ENCODE results near the gene CDH2. TPM values are rescaled to one million over a fixed set of nuclear protein-coding genes. Genes with fewer than 3 reads are reported as not detected.

Gene CDH2
- total RNA-seq, 1 experiment from 2014 or later: 6.4 TPM

GRCh38 chr18:28013066-28013465 lies 163.9 kb downstream of the CDH2 start:
- H3K36me3 ChIP-seq (ENCODE audit: low read depth): no peaks in the 10 kb centered on the region
- H3K9me2 ChIP-seq (ENCODE audit: insufficient read depth): no peaks in the 10 kb centered on the region
- intact Hi-C loops (cut with micrococcal nuclease; ENCODE audit: unreplicated experiment): no loop called here
- no peaks in the 10 kb centered on the region for H3K4me1 ChIP-seq (replicated peaks; ENCODE audit: insufficient read depth)
- no peak overlapping the region for H3K27ac ChIP-seq
- TF ChIP-seq, protein P1, sequence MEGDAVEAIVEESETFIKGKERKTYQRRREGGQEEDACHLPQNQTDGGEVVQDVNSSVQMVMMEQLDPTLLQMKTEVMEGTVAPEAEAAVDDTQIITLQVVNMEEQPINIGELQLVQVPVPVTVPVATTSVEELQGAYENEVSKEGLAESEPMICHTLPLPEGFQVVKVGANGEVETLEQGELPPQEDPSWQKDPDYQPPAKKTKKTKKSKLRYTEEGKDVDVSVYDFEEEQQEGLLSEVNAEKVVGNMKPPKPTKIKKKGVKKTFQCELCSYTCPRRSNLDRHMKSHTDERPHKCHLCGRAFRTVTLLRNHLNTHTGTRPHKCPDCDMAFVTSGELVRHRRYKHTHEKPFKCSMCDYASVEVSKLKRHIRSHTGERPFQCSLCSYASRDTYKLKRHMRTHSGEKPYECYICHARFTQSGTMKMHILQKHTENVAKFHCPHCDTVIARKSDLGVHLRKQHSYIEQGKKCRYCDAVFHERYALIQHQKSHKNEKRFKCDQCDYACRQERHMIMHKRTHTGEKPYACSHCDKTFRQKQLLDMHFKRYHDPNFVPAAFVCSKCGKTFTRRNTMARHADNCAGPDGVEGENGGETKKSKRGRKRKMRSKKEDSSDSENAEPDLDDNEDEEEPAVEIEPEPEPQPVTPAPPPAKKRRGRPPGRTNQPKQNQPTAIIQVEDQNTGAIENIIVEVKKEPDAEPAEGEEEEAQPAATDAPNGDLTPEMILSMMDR (conservative IDR thresholded peaks at IDR 0.05): peak; percentile 37; the same call in 1 of the 2 replicates
- TF ChIP-seq EZH2 (IDR thresholded peaks at IDR 0.05; ENCODE audit: low read depth): no peak
- no peak overlapping the region for H2AFZ ChIP-seq
- no peaks in the 10 kb centered on the region for H3K79me2 ChIP-seq (ENCODE audit: low read depth)
- no peak overlapping the region for H3K4me3 ChIP-seq
- no peak for DNase-seq
- no TSS peak for BruUV-seq (replicated peaks)
- no peaks in the 10 kb centered on the region for H3K9me3 ChIP-seq (ENCODE audit: insufficient read depth, low read depth)
- no peaks in the 10 kb centered on the region for H3K27me3 ChIP-seq (ENCODE audit: insufficient read depth, low read depth)
- ChIA-PET POLR2A (ENCODE audit: unreplicated experiment) (no interaction called here), CTCF (no interaction called here)
- no peaks in the 10 kb centered on the region for H3F3A ChIP-seq (ENCODE audit: insufficient read depth, low read depth)
- H4K20me1 ChIP-seq (ENCODE audit: insufficient read depth): no peaks in the 10 kb centered on the region
- no peak overlapping the region for H3K4me2 ChIP-seq

- intact Hi-C loops (cut with micrococcal nuclease; ENCODE audit: unreplicated experiment): no loop called here
- no peak for DNase-seq
Observed at GRCh38 chr18:28012336-28012735, 164.6 kb downstream of the CDH2 start.

DNA sequence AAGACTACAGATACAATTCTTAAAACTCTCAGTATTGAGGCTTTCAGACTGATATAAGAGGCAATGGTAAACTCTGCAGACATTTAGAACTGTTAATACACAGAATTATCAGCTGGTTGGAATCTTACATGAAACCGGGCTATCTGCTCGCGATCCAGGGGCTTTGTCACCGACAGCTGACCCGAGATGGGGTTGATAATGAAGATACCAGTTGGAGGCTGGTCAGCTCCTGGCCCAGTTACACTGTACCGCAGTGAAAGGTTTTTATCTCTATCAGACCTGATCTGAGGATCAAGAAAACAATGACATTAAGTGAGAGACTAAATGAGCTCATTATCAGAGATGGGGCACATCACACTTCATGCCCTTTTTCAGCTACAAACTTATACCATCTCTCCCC lies 167.3 kb downstream of the CDH2 start:
- Histone ChIP-seq H2AFZ (no peak overlapping the region), H3K9me2 (ENCODE audit: insufficient read depth) (no peaks in the 10 kb centered on the region), H3K79me2 (ENCODE audit: low read depth) (no peaks in the 10 kb centered on the region), H3K27ac (no peak overlapping the region), H3K9me3 (ENCODE audit: insufficient read depth, low read depth) (no peaks in the 10 kb centered on the region), H3K4me2 (no peak overlapping the region), H3K4me1 (replicated peaks; ENCODE audit: insufficient read depth) (no peaks in the 10 kb centered on the region), H3F3A (ENCODE audit: insufficient read depth, low read depth) (no peaks in the 10 kb centered on the region), H3K27me3 (ENCODE audit: insufficient read depth, low read depth) (no peaks in the 10 kb centered on the region), H4K20me1 (ENCODE audit: insufficient read depth) (no peaks in the 10 kb centered on the region), H3K36me3 (ENCODE audit: low read depth) (no peaks in the 10 kb centered on the region), H3K4me3 (no peak overlapping the region)
- TF ChIP-seq, protein P1 (conservative IDR thresholded peaks at IDR 0.05): no peak
- TF ChIP-seq EZH2 (IDR thresholded peaks at IDR 0.05; ENCODE audit: low read depth): no peak
- BruUV-seq (replicated peaks): no TSS peak
- no peak for DNase-seq
- intact Hi-C loops (cut with micrococcal nuclease; ENCODE audit: unreplicated experiment): no loop called here
- POLR2A ChIA-PET (ENCODE audit: unreplicated experiment): no interaction called here
- CTCF ChIA-PET: no interaction called here

More at GRCh38 chr18:28012336-28012735, 164.6 kb downstream of the CDH2 start:
- TF ChIP-seq EZH2 (IDR thresholded peaks at IDR 0.05; ENCODE audit: low read depth): no peak
- TF ChIP-seq, protein P1 (conservative IDR thresholded peaks at IDR 0.05): no peak
- Histone ChIP-seq H3K36me3 (ENCODE audit: low read depth) (no peaks in the 10 kb centered on the region), H3K4me1 (replicated peaks; ENCODE audit: insufficient read depth) (no peaks in the 10 kb centered on the region), H2AFZ (no peak overlapping the region), H3K27me3 (ENCODE audit: insufficient read depth, low read depth) (no peaks in the 10 kb centered on the region), H3K9me3 (ENCODE audit: insufficient read depth, low read depth) (no peaks in the 10 kb centered on the region), H3K27ac (no peak overlapping the region), H3K4me2 (no peak overlapping the region), H3F3A (ENCODE audit: insufficient read depth, low read depth) (no peaks in the 10 kb centered on the region), H3K9me2 (ENCODE audit: insufficient read depth) (no peaks in the 10 kb centered on the region), H4K20me1 (ENCODE audit: insufficient read depth) (no peaks in the 10 kb centered on the region), H3K79me2 (ENCODE audit: low read depth) (no peaks in the 10 kb centered on the region), H3K4me3 (no peak overlapping the region)
- ChIA-PET CTCF (no interaction called here), POLR2A (ENCODE audit: unreplicated experiment) (no interaction called here)
- no TSS peak for BruUV-seq (replicated peaks)
